ENCODE results near the gene TMC5.

DNA sequence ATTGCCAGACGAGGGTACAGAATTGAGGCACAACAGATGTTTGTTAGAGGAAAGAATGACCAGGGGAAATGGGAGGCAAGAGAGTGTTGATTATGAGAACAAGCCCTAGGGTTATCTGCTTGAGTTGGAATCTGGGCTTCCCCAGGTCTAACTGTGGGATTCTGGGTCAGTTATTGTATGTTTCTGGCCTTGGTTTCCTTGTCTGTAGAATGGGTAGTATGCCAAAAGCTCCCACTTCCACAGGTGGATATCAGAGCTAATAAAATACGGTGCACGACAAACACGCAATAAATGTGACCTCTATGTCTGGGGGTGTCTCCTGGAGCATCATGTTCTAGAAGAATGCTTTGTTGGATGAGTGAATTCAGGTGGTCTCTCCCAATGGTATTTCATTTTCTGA, 517 bp downstream of the TMC5 start:
- TF ChIP-seq, protein P1, sequence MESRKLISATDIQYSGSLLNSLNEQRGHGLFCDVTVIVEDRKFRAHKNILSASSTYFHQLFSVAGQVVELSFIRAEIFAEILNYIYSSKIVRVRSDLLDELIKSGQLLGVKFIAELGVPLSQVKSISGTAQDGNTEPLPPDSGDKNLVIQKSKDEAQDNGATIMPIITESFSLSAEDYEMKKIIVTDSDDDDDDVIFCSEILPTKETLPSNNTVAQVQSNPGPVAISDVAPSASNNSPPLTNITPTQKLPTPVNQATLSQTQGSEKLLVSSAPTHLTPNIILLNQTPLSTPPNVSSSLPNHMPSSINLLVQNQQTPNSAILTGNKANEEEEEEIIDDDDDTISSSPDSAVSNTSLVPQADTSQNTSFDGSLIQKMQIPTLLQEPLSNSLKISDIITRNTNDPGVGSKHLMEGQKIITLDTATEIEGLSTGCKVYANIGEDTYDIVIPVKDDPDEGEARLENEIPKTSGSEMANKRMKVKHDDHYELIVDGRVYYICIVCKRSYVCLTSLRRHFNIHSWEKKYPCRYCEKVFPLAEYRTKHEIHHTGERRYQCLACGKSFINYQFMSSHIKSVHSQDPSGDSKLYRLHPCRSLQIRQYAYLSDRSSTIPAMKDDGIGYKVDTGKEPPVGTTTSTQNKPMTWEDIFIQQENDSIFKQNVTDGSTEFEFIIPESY (IDR thresholded peaks at IDR 0.05; ENCODE audit: borderline replicate concordance, low read depth): no peak
- TF ChIP-seq, protein P2, sequence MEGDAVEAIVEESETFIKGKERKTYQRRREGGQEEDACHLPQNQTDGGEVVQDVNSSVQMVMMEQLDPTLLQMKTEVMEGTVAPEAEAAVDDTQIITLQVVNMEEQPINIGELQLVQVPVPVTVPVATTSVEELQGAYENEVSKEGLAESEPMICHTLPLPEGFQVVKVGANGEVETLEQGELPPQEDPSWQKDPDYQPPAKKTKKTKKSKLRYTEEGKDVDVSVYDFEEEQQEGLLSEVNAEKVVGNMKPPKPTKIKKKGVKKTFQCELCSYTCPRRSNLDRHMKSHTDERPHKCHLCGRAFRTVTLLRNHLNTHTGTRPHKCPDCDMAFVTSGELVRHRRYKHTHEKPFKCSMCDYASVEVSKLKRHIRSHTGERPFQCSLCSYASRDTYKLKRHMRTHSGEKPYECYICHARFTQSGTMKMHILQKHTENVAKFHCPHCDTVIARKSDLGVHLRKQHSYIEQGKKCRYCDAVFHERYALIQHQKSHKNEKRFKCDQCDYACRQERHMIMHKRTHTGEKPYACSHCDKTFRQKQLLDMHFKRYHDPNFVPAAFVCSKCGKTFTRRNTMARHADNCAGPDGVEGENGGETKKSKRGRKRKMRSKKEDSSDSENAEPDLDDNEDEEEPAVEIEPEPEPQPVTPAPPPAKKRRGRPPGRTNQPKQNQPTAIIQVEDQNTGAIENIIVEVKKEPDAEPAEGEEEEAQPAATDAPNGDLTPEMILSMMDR (IDR thresholded peaks at IDR 0.05): no peak

All from SK-N-SH (cell line).